ENCODE results near the gene NCKAP5.

Gene NCKAP5

GRCh38 chr2:133568172-133568571 lies at the start of gene NCKAP5:
Gene NCKAP5 (minus strand): TSS chr2:133568463. CDS start chr2:133517526, 50,937 bp downstream.
- no peak for DNase-seq

GRCh38 chr2:133609664-133610063 lies 41.4 kb upstream of the NCKAP5 start:
- no peak for DNase-seq

GRCh38 chr2:133608291-133608690 lies 40.0 kb upstream of the NCKAP5 start:
- no peak for DNase-seq

GRCh38 chr2:133607679-133608078 lies 39.4 kb upstream of the NCKAP5 start:
- DNase-seq = no peak

GRCh38 chr2:133606616-133607015 lies 38.4 kb upstream of the NCKAP5 start:
- DNase-seq = no peak

- no peak for DNase-seq
These were observed 37.5 kb upstream of the NCKAP5 start for GRCh38 chr2:133605766-133606137.

GRCh38 chr2:133605011-133605765 lies 36.9 kb upstream of the NCKAP5 start:
- no peak for DNase-seq

- no peak for DNase-seq
These were observed 34.8 kb upstream of the NCKAP5 start for GRCh38 chr2:133603109-133603508.

GRCh38 chr2:133602538-133602937 lies 34.3 kb upstream of the NCKAP5 start:
- no peak for DNase-seq

GRCh38 chr2:133600266-133600928 lies 32.1 kb upstream of the NCKAP5 start:
- DNase-seq = no peak

- DNase-seq = no peak
These were observed 31.5 kb upstream of the NCKAP5 start for GRCh38 chr2:133599811-133600210.

- DNase-seq = no peak
These were observed 31.0 kb upstream of the NCKAP5 start for GRCh38 chr2:133599211-133599803.

GRCh38 chr2:133598769-133599168 lies 30.5 kb upstream of the NCKAP5 start:
- DNase-seq = no peak

- DNase-seq = no peak
These were observed 28.6 kb upstream of the NCKAP5 start for GRCh38 chr2:133596701-133597393.

- DNase-seq = no peak
These were observed 22.9 kb upstream of the NCKAP5 start for GRCh38 chr2:133591164-133591563.

GRCh38 chr2:133589456-133589855 lies 21.2 kb upstream of the NCKAP5 start:
- DNase-seq = no peak

- DNase-seq = no peak
These were observed 19.9 kb upstream of the NCKAP5 start for GRCh38 chr2:133588144-133588543.

GRCh38 chr2:133586978-133587377 lies 18.7 kb upstream of the NCKAP5 start:
- DNase-seq = no peak

- no peak for DNase-seq
These were observed 12.9 kb upstream of the NCKAP5 start for GRCh38 chr2:133581010-133581760.

GRCh38 chr2:133579274-133579673 lies 11.0 kb upstream of the NCKAP5 start:
- DNase-seq = no peak

- no peak for DNase-seq
These were observed 8.5 kb upstream of the NCKAP5 start for GRCh38 chr2:133576714-133577113.

GRCh38 chr2:133574620-133575019 lies 6.4 kb upstream of the NCKAP5 start:
- no peak for DNase-seq

GRCh38 chr2:133574186-133574585 lies 5.9 kb upstream of the NCKAP5 start:
- no peak for DNase-seq

Data from activated gamma-delta T cell treated with Interleukin-2 at 50 U/mL for 16 hours (primary cell).